A673 (cell line): Measurements from ENCODE around the gene CYP24A1. TPM values are rescaled to one million over a fixed set of nuclear protein-coding genes. Genes with fewer than 3 reads are reported as not detected.

Source experiments
- BruUV-seq: library from RNA; stranded (reverse); fragments of 400-500 nt; replicated peaks from 2 replicates; lab custom pipeline; 2021; lab: Mats Ljungman, UMichigan
- CTCF ChIA-PET: fragments of 300-600 bp; sonication (Branson Sonifier 250); formaldehyde crosslinking; loops from one replicate; lab custom pipeline; 2022; ENCODE audit warnings: antibody characterized with exemption; lab: Charles Lee
- POLR2A ChIA-PET: fragments of 300-600 bp; sonication (Branson Sonifier 250); formaldehyde crosslinking; loops from one replicate; lab custom pipeline; 2022; ENCODE audit warnings: antibody characterized with exemption; ENCODE audit not compliant: low non-redundant PET; lab: Charles Lee
- DNase-seq: peaks from one replicate; pipeline ENCODE4 v3.0.0-alpha.2; 2015; ENCODE audit warnings: low spot score
- H3K27ac ChIP-seq: fragments of 200-600 bp; sonication (generic); 2 replicates; pipeline ENCODE4 v1.5.1; 2016; ENCODE audit warnings: mixed run types, low read depth, mild to moderate bottlenecking, mixed read lengths, antibody characterized with exemption, low read length; ENCODE audit not compliant: poor library complexity, severe bottlenecking
- H3K27me3 ChIP-seq: fragments of 200-600 bp; sonication (generic); replicated peaks from 2 replicates; pipeline ENCODE4 v1.6.1; 2017; ENCODE audit warnings: mixed run types, low read depth, mild to moderate bottlenecking, mixed read lengths, antibody characterized with exemption, low read length; ENCODE audit not compliant: insufficient read depth, poor library complexity
- H3K36me3 ChIP-seq: fragments of 200-600 bp; sonication (generic); 2 replicates; pipeline ENCODE4 v1.6.1; 2016; ENCODE audit warnings: mixed run types, mild to moderate bottlenecking, mixed read lengths, antibody characterized with exemption, low read length; ENCODE audit not compliant: insufficient read depth, poor library complexity, severe bottlenecking
- H3K4me1 ChIP-seq: fragments of 200-600 bp; sonication (generic); 2 replicates; pipeline ENCODE4 v1.6.1; 2017; ENCODE audit warnings: mixed run types, mild to moderate bottlenecking, mixed read lengths, antibody characterized with exemption, low read length; ENCODE audit not compliant: insufficient read depth, poor library complexity, severe bottlenecking
- H3K4me3 ChIP-seq: fragments of 200-600 bp; sonication (generic); 2 replicates; pipeline ENCODE4 v1.5.1; 2016; ENCODE audit warnings: low read depth, mixed run types, mild to moderate bottlenecking, mixed read lengths, low read length; ENCODE audit not compliant: poor library complexity, severe bottlenecking
- H3K9me3 ChIP-seq: fragments of 200-600 bp; sonication (generic); 2 replicates; pipeline ENCODE4 v1.6.1; 2016; ENCODE audit warnings: mixed run types, low read depth, mild to moderate bottlenecking, mixed read lengths, antibody characterized with exemption, low read length; ENCODE audit not compliant: poor library complexity, severe bottlenecking
- CTCF ChIP-seq: fragments of 300-800, 200-600 bp; sonication (generic); conservative IDR thresholded peaks from 2 replicates; pipeline ENCODE4 v1.5.1; 2017; ENCODE audit warnings: low read depth, mild to moderate bottlenecking, antibody characterized with exemption, low read length, moderate library complexity, mixed read lengths
- EZH2 ChIP-seq: fragments of 200-600 bp; sonication (generic); IDR thresholded peaks from 2 replicates; pipeline ENCODE4 v1.6.1; 2017; ENCODE audit warnings: borderline replicate concordance, low read depth, mild to moderate bottlenecking, mixed read lengths, antibody characterized with exemption, low read length; ENCODE audit not compliant: poor library complexity, severe bottlenecking
- intact Hi-C: fragments of 100-400 bp; cut with micrococcal nuclease; formaldehyde crosslinking; loops from one replicate; pipeline ENCODE4 v1.10.0; 2022; ENCODE audit not compliant: unreplicated experiment
- total RNA-seq: library from RNA; stranded (reverse); gene quantifications from 2 replicates; pipeline ENCODE4 v1.2.3, GENCODE V29; 2021

The CYP24A1 gene
- total RNA-seq, 1 experiment from 2014 or later = 0.56 TPM

GRCh38 chr20:54214566-54214965 is 40.8 kb upstream of the CYP24A1 start:
- H3K4me1 ChIP-seq = no peaks in the 10 kb centered on the region
- no peak overlapping the region for H3K27ac ChIP-seq
- BruUV-seq = no TSS peak
- ChIA-PET POLR2A (no interaction called here), CTCF (no interaction called here)
- H3K9me3 ChIP-seq = no peaks in the 10 kb centered on the region
- no peaks in the 10 kb centered on the region for H3K27me3 ChIP-seq
- no peak for TF ChIP-seq EZH2
- no peak for TF ChIP-seq CTCF
- H3K36me3 ChIP-seq = peaks cover 45% of the 10 kb centered on the region
- intact Hi-C loops = no loop called here
- H3K4me3 ChIP-seq = no peak overlapping the region
- no peak for DNase-seq

GRCh38 chr20:54212871-54213270 is 39.1 kb upstream of the CYP24A1 start:
- H3K36me3 ChIP-seq = peaks cover 32% of the 10 kb centered on the region
- DNase-seq = no peak
- intact Hi-C loops = no loop called here
- CTCF ChIA-PET = no interaction called here
- no peak for TF ChIP-seq EZH2
- TF ChIP-seq CTCF = no peak
- no TSS peak for BruUV-seq
- H3K9me3 ChIP-seq = no peaks in the 10 kb centered on the region
- POLR2A ChIA-PET = no interaction called here
- H3K4me3 ChIP-seq = no peak overlapping the region
- no peak overlapping the region for H3K27ac ChIP-seq
- H3K27me3 ChIP-seq = no peaks in the 10 kb centered on the region
- no peaks in the 10 kb centered on the region for H3K4me1 ChIP-seq

GRCh38 chr20:54212226-54212625 is 38.4 kb upstream of the CYP24A1 start:
- intact Hi-C loops = no loop called here
- no peak overlapping the region for H3K4me3 ChIP-seq
- TF ChIP-seq EZH2 (no peak), CTCF (no peak)
- H3K27ac ChIP-seq = no peak overlapping the region
- H3K27me3 ChIP-seq = no peaks in the 10 kb centered on the region
- H3K36me3 ChIP-seq = peaks cover 28% of the 10 kb centered on the region
- POLR2A ChIA-PET = no interaction called here
- BruUV-seq = no TSS peak
- DNase-seq = no peak
- no peaks in the 10 kb centered on the region for H3K4me1 ChIP-seq
- CTCF ChIA-PET = no interaction called here
- no peaks in the 10 kb centered on the region for H3K9me3 ChIP-seq
